H9 (cell line): ENCODE results near the gene TRPV6. TPM values are rescaled to one million over a fixed set of nuclear protein-coding genes. Genes with fewer than 3 reads are reported as not detected.

ENCODE experiments used
- DNase-seq: peaks from one replicate; pipeline ENCODE4 v3.0.0-alpha.2; 2017
- H2AFZ ChIP-seq: one replicate; pipeline ENCODE4 v1.6.1; 2013; ENCODE audit warnings: mild to moderate bottlenecking, low read length, control low read depth, moderate library complexity
- H2AK5ac ChIP-seq: 2 replicates; pipeline ENCODE4 v1.6.1; 2013; ENCODE audit warnings: low read length, control low read depth, mixed read lengths; ENCODE audit not compliant: insufficient read length
- H2BK120ac ChIP-seq: one replicate; pipeline ENCODE4 v1.6.1; 2013; ENCODE audit warnings: low read depth, mild to moderate bottlenecking, low read length, control low read depth, inconsistent platforms; ENCODE audit not compliant: poor library complexity, severe bottlenecking
- H2BK12ac ChIP-seq: 2 replicates; pipeline ENCODE4 v1.6.1; 2013; ENCODE audit warnings: low read length, control low read depth, mixed read lengths, low read depth; ENCODE audit not compliant: insufficient read length
- H2BK15ac ChIP-seq: 2 replicates; pipeline ENCODE4 v1.6.1; 2013; ENCODE audit warnings: low read depth, low read length, control low read depth
- H2BK20ac ChIP-seq: one replicate; pipeline ENCODE4 v1.6.1; 2013; ENCODE audit warnings: low read depth, mild to moderate bottlenecking, low read length, control low read depth, inconsistent platforms; ENCODE audit not compliant: poor library complexity, severe bottlenecking
- H2BK5ac ChIP-seq: 2 replicates; pipeline ENCODE4 v1.6.1; 2013; ENCODE audit warnings: low read length, control low read depth, mixed read lengths; ENCODE audit not compliant: insufficient read length
- H3K14ac ChIP-seq: 2 replicates; pipeline ENCODE4 v1.6.1; 2013; ENCODE audit warnings: low read length, control low read depth; ENCODE audit not compliant: insufficient read depth
- H3K18ac ChIP-seq: 2 replicates; pipeline ENCODE4 v1.6.1; 2013; ENCODE audit warnings: low read depth, mild to moderate bottlenecking, mixed read lengths, low read length, control low read depth; ENCODE audit not compliant: insufficient read length
- H3K23ac ChIP-seq: 2 replicates; pipeline ENCODE4 v1.6.1; 2013; ENCODE audit warnings: low read length, control low read depth, mixed read lengths, low read depth; ENCODE audit not compliant: insufficient read length
- H3K23me2 ChIP-seq: 2 replicates; pipeline ENCODE4 v1.6.1; 2013; ENCODE audit warnings: low read depth, mild to moderate bottlenecking, mixed read lengths, low read length, control low read depth; ENCODE audit not compliant: insufficient read length, poor library complexity, severe bottlenecking
- H3K27ac ChIP-seq: 2 replicates; pipeline ENCODE4 v1.5.1; 2013; ENCODE audit warnings: low read length, control low read depth, mixed read lengths, low read depth; ENCODE audit not compliant: insufficient read length
- H3K27me3 ChIP-seq: 2 replicates; pipeline ENCODE4 v1.6.1; 2013; ENCODE audit warnings: low read length, control low read depth, inconsistent platforms; ENCODE audit not compliant: insufficient read depth
- H3K4ac ChIP-seq: 2 replicates; pipeline ENCODE4 v1.6.1; 2013; ENCODE audit warnings: low read depth, mild to moderate bottlenecking, control low read depth, inconsistent platforms, low read length, moderate library complexity
- H3K4me1 ChIP-seq: 2 replicates; pipeline ENCODE4 v1.6.1; 2013; ENCODE audit warnings: low read length, control low read depth, inconsistent platforms; ENCODE audit not compliant: insufficient read depth
- H3K4me2 ChIP-seq: 2 replicates; pipeline ENCODE4 v1.6.1; 2013; ENCODE audit warnings: low read length, control low read depth, mixed read lengths; ENCODE audit not compliant: insufficient read length, insufficient read depth
- H3K56ac ChIP-seq: 2 replicates; pipeline ENCODE4 v1.6.1; 2013; ENCODE audit warnings: low read depth, mild to moderate bottlenecking, mixed read lengths, low read length, control low read depth; ENCODE audit not compliant: insufficient read length
- H3K79me1 ChIP-seq: 2 replicates; pipeline ENCODE4 v1.6.1; 2013; ENCODE audit warnings: low read depth, mild to moderate bottlenecking, moderate library complexity, low read length, control low read depth, inconsistent platforms; ENCODE audit not compliant: insufficient read depth, poor library complexity, severe bottlenecking
- H3K79me2 ChIP-seq: 2 replicates; pipeline ENCODE4 v1.6.1; 2013; ENCODE audit warnings: low read length, control low read depth, inconsistent platforms; ENCODE audit not compliant: insufficient read depth
- H3K9ac ChIP-seq: 2 replicates; pipeline ENCODE4 v1.6.1; 2013; ENCODE audit warnings: low read length, control low read depth, mixed read lengths; ENCODE audit not compliant: insufficient read length; ENCODE audit errors: extremely low read depth
- H3K9me3 ChIP-seq: one replicate; pipeline ENCODE4 v1.6.1; 2013; ENCODE audit warnings: low read depth, low read length, inconsistent platforms; ENCODE audit not compliant: control insufficient read depth
- H3T11ph ChIP-seq: one replicate; pipeline ENCODE4 v1.6.1; 2013; ENCODE audit warnings: mild to moderate bottlenecking, low read length, control low read depth, inconsistent platforms
- H4K20me1 ChIP-seq: one replicate; pipeline ENCODE4 v1.6.1; 2013; ENCODE audit not compliant: control insufficient read depth, insufficient read length, insufficient read depth
- H4K5ac ChIP-seq: 2 replicates; pipeline ENCODE4 v1.6.1; 2013; ENCODE audit warnings: low read depth, mild to moderate bottlenecking, mixed read lengths, low read length, control low read depth; ENCODE audit not compliant: insufficient read length
- H4K8ac ChIP-seq: replicated peaks from 2 replicates; pipeline ENCODE4 v1.6.1; 2013; ENCODE audit warnings: low read length, control low read depth, mixed read lengths, low read depth; ENCODE audit not compliant: insufficient read length
- H4K91ac ChIP-seq: 2 replicates; pipeline ENCODE4 v1.6.1; 2013; ENCODE audit warnings: low read depth, mild to moderate bottlenecking, moderate library complexity, mixed read lengths, low read length, control low read depth; ENCODE audit not compliant: insufficient read length
- H3K27ac Mint-ChIP-seq, 3 experiments: 2 replicates in 2 of 3; 3 replicates in 1 of 3; pipeline ENCODE4 v1.8.0; 2020 to 2021; ENCODE audit warnings: mixed read lengths in 3 of 3, mild to moderate bottlenecking in 1 of 3, moderate library complexity in 1 of 3
- H3K27me3 Mint-ChIP-seq: 2 replicates; pipeline ENCODE4 v1.8.0; 2021; ENCODE audit warnings: low read depth, mild to moderate bottlenecking, moderate library complexity, mixed read lengths
- H3K36me3 Mint-ChIP-seq, 3 experiments: 2 replicates in 2 of 3; 3 replicates in 1 of 3; pipeline ENCODE4 v1.8.0; 2020 to 2021; ENCODE audit warnings: low read depth in 3 of 3, mixed read lengths in 3 of 3; ENCODE audit not compliant: insufficient read depth in 1 of 3
- H3K4me1 Mint-ChIP-seq, 2 experiments: 2 replicates each; pipeline ENCODE4 v1.8.0; 2020; ENCODE audit warnings: mixed read lengths in 2 of 2
- H3K4me3 Mint-ChIP-seq, 2 experiments: 2 replicates in 1 of 2; 3 replicates in 1 of 2; pipeline ENCODE4 v1.8.0; 2020 to 2021; ENCODE audit warnings: mild to moderate bottlenecking in 2 of 2, mixed read lengths in 2 of 2, moderate library complexity in 1 of 2
- H3K9me3 Mint-ChIP-seq, 2 experiments: 2 replicates in 1 of 2; 3 replicates in 1 of 2; pipeline ENCODE4 v1.8.0; 2020; ENCODE audit warnings: mild to moderate bottlenecking in 2 of 2, mixed read lengths in 2 of 2, moderate library complexity in 1 of 2
- CTCF ChIP-seq: fragments of 200-600 bp; sonication (generic); conservative IDR thresholded peaks from 3 replicates; pipeline ENCODE4 v1.8.0; 2021; ENCODE audit warnings: antibody characterized with exemption, mild to moderate bottlenecking
- WGBS: extraction: QIAGEN DNeasy Blood & Tissue Kit; methylation state at CpG from one replicate; pipeline ENCODE4 v1.1.7; 2013; ENCODE audit warnings: missing lambda C conversion rate, low lambda C conversion rate, mixed read lengths; ENCODE audit not compliant: insufficient read length; ENCODE audit errors: extremely low coverage; 5-methylcytosine and 5-hydroxymethylcytosine counted together
- total RNA-seq: library from RNA; stranded (reverse); gene quantifications from 2 replicates; pipeline ENCODE4 v1.2.1, GENCODE V29; 2021

TRPV6 gene
- total RNA-seq, 1 experiment from 2014 or later, result 0.61 TPM

GRCh38 chr7:142838461-142839213 is 46.9 kb downstream of the TRPV6 start:
- no peaks in the 10 kb centered on the region; the same call in 1 of the 2 replicates for H3K27me3 Mint-ChIP-seq

More at GRCh38 chr7:142838461-142839213, 46.9 kb downstream of the TRPV6 start:
- Mint-ChIP-seq H3K36me3 (no peaks in the 10 kb centered on the region), H3K9me3 (no peaks in the 10 kb centered on the region), H3K27ac (no peak overlapping the region; a peak in 1 of 7 replicates), H3K4me3 (no peak overlapping the region), H3K4me1 (no peaks in the 10 kb centered on the region)
- H3T11ph ChIP-seq, result no peak overlapping the region
- no peaks in the 10 kb centered on the region for H3K27me3 ChIP-seq
- no peak overlapping the region for H3K9ac ChIP-seq
- H3K23ac ChIP-seq, result no peak overlapping the region
- no peak overlapping the region for H2AFZ ChIP-seq
- no peak for DNase-seq
- H3K23me2 ChIP-seq, result no peaks in the 10 kb centered on the region
- no CpG with 5 or more reads among the region's 4 CpGs for WGBS
- no peak for TF ChIP-seq CTCF
- H3K18ac ChIP-seq, result no peak overlapping the region
- H3K56ac ChIP-seq, result no peak overlapping the region
- no peaks in the 10 kb centered on the region for H3K79me2 ChIP-seq
- H4K20me1 ChIP-seq, result no peaks in the 10 kb centered on the region
- no peaks in the 10 kb centered on the region for H3K4me1 ChIP-seq
- H3K27ac ChIP-seq, result no peak overlapping the region
- H2BK5ac ChIP-seq, result no peak overlapping the region
- no peaks in the 10 kb centered on the region for H3K79me1 ChIP-seq
- H2BK15ac ChIP-seq, result no peak overlapping the region
- H2AK5ac ChIP-seq, result no peak overlapping the region
- no peak overlapping the region for H4K5ac ChIP-seq
- no peaks in the 10 kb centered on the region for H3K9me3 ChIP-seq
- H3K4me2 ChIP-seq, result no peak overlapping the region
- no peak overlapping the region for H2BK120ac ChIP-seq
- H3K4ac ChIP-seq, result no peak overlapping the region
- no peak overlapping the region for H2BK20ac ChIP-seq
- no peak overlapping the region for H4K8ac ChIP-seq
- H3K14ac ChIP-seq, result no peak overlapping the region
- H2BK12ac ChIP-seq, result no peak overlapping the region
- H4K91ac ChIP-seq, result no peak overlapping the region
